ENCODE results near the gene CUL3. TPM values are rescaled to one million over a fixed set of nuclear protein-coding genes. Genes with fewer than 3 reads are reported as not detected.

CUL3 gene
- total RNA-seq, 1 donor from 2014 or later = 94.8 TPM

DNA sequence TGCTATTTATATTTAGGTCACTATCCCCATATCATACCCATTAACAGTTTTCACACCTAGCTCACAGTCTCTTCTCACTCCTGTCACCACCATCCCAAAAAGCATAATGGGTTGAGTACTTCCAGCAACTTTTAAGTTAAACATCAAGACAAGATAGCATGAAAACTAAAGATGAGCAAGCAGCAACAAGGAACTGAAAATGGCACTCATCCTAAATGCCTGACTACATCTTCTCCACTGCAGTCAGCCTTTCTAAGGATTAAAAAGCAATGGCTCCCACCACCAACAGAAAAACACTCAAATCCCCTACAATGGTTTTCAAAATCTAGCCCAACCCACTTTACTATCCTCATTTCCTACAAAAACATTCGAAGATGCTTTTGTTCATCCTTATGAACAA, 38.2 kb downstream of the CUL3 start:
- TF ChIP-seq CTCF (IDR thresholded peaks at IDR 0.05; ENCODE audit: unreplicated experiment) = no peak
- Mint-ChIP-seq H3K27me3 (ENCODE audit: low read depth) (no peaks in the 10 kb centered on the region), H3K27ac (peak overlapping the region; percentile 2), H3K4me3 (no peak overlapping the region), H3K36me3 (peaks cover 6% of the 10 kb centered on the region), H3K9me3 (peaks cover 8% of the 10 kb centered on the region), H3K4me1 (peaks cover 31% of the 10 kb centered on the region)
- DNase-seq (ENCODE audit: low spot score in 2 of 2, unreplicated experiment in 2 of 2) = no peak

- DNase-seq (ENCODE audit: low spot score in 2 of 2, unreplicated experiment in 2 of 2) = no peak
- TF ChIP-seq CTCF (IDR thresholded peaks at IDR 0.05; ENCODE audit: unreplicated experiment) = no peak
- no peaks in the 10 kb centered on the region for H3K27me3 Mint-ChIP-seq (ENCODE audit: low read depth)
- peaks cover 11% of the 10 kb centered on the region for H3K36me3 Mint-ChIP-seq
- peak overlapping the region; percentile 45 for H3K27ac Mint-ChIP-seq
- peaks cover 16% of the 10 kb centered on the region for H3K9me3 Mint-ChIP-seq
- no peak overlapping the region for H3K4me3 Mint-ChIP-seq
- H3K4me1 Mint-ChIP-seq = peaks cover 31% of the 10 kb centered on the region
These were observed 39.1 kb downstream of the CUL3 start for GRCh38 chr2:224545884-224546644.

GRCh38 chr2:224543939-224544338, 41.2 kb downstream of the CUL3 start:
- Mint-ChIP-seq H3K4me3 (no peak overlapping the region), H3K4me1 (peaks cover 31% of the 10 kb centered on the region), H3K36me3 (peaks cover 31% of the 10 kb centered on the region), H3K27me3 (ENCODE audit: low read depth) (no peaks in the 10 kb centered on the region), H3K9me3 (peaks cover 21% of the 10 kb centered on the region), H3K27ac (no peak overlapping the region)
- TF ChIP-seq CTCF (IDR thresholded peaks at IDR 0.05; ENCODE audit: unreplicated experiment) = no peak
- DNase-seq (ENCODE audit: low spot score in 2 of 2, unreplicated experiment in 2 of 2) = no peak

GRCh38 chr2:224538561-224539138, 46.5 kb downstream of the CUL3 start:
- H3K9me3 Mint-ChIP-seq = peaks cover 13% of the 10 kb centered on the region
- H3K36me3 Mint-ChIP-seq = peaks cover 38% of the 10 kb centered on the region
- H3K4me3 Mint-ChIP-seq = no peak overlapping the region
- TF ChIP-seq CTCF (IDR thresholded peaks at IDR 0.05; ENCODE audit: unreplicated experiment) = no peak
- no peak for DNase-seq (ENCODE audit: low spot score in 2 of 2, unreplicated experiment in 2 of 2)
- peaks cover 17% of the 10 kb centered on the region for H3K4me1 Mint-ChIP-seq
- H3K27ac Mint-ChIP-seq = peak overlapping the region; percentile 1
- H3K27me3 Mint-ChIP-seq (ENCODE audit: low read depth) = no peaks in the 10 kb centered on the region

DNA sequence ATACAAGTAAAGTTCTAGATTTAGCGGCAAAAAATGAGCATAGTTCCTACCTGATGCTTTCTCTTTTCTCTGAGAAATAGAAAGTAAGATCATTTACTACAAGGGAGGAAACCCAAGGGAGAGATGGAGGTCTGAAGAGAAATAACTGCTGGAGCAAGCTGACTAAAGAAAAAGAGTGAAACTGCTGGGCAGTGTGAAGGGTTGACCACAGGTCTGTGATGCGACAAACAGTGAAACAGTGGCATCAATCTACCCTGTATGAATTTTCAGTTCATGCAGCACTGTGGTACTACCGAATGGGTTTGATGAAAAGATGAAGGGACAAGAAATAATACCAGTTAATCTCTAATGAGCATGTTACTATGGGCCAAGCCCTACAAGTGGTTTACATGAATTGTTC, 52.2 kb downstream of the CUL3 start:
- no peak for TF ChIP-seq CTCF (IDR thresholded peaks at IDR 0.05; ENCODE audit: unreplicated experiment)
- H3K4me3 Mint-ChIP-seq = no peak overlapping the region
- no peaks in the 10 kb centered on the region for H3K27me3 Mint-ChIP-seq (ENCODE audit: low read depth)
- H3K27ac Mint-ChIP-seq = peak overlapping the region; percentile 26
- DNase-seq (ENCODE audit: low spot score in 2 of 2, unreplicated experiment in 2 of 2) = no peak
- peaks cover 38% of the 10 kb centered on the region for H3K4me1 Mint-ChIP-seq
- H3K9me3 Mint-ChIP-seq = no peaks in the 10 kb centered on the region
- H3K36me3 Mint-ChIP-seq = peaks cover 21% of the 10 kb centered on the region

Data from mesothelial cell of epicardium (in vitro differentiated cells).